Muscle layer of colon (tissue), 2 donors: ENCODE results near the gene EXOSC7.
A peak's percentile ranks its signal among the peaks of the same experiment; 100 is the strongest.

Experiments
- H3K27ac ChIP-seq: one replicate; pipeline ENCODE4 v1.7.0; 2013; ENCODE audit warnings: low read depth, mild to moderate bottlenecking, low read length, moderate library complexity
- H3K27me3 ChIP-seq, 2 donors: one replicate each; pipeline ENCODE4 v1.7.0; 2013; ENCODE audit warnings: low read length in 2 of 2, mild to moderate bottlenecking in 2 of 2; ENCODE audit not compliant: insufficient read depth in 2 of 2, control insufficient read depth in 1 of 2
- H3K36me3 ChIP-seq: one replicate; pipeline ENCODE4 v1.7.0; 2013; ENCODE audit warnings: mild to moderate bottlenecking, low read length; ENCODE audit not compliant: insufficient read depth
- H3K4me1 ChIP-seq: one replicate; pipeline ENCODE4 v1.7.0; 2013; ENCODE audit warnings: mild to moderate bottlenecking, low read length; ENCODE audit not compliant: insufficient read depth
- H3K4me3 ChIP-seq, 2 donors: one replicate each; pipeline ENCODE4 v1.7.0; 2013; ENCODE audit warnings: low read length in 2 of 2, low read depth in 1 of 2, mild to moderate bottlenecking in 1 of 2, moderate library complexity in 1 of 2
- H3K9ac ChIP-seq: one replicate; pipeline ENCODE4 v1.7.0; 2013; ENCODE audit warnings: low read length
- H3K9me3 ChIP-seq: one replicate; pipeline ENCODE4 v1.7.0; 2013; ENCODE audit warnings: mild to moderate bottlenecking, low read length
- donor health status: abdominal sarcoma.
- donor health status: Adenocarcinoma of cecum.

EXOSC7 gene

GRCh38 chr3:45011756-45012508 lies 35.9 kb downstream of the EXOSC7 start:
- Histone ChIP-seq H3K9me3 (no peaks in the 10 kb centered on the region), H3K9ac (peak overlapping the region; percentile 8), H3K36me3 (peaks cover 5% of the 10 kb centered on the region), H3K4me1 (peaks cover 49% of the 10 kb centered on the region), H3K27ac (peak overlapping the region; percentile 75), H3K27me3 (no peaks in the 10 kb centered on the region), H3K4me3 (no peak overlapping the region)

GRCh38 chr3:45012577-45012976 lies 36.5 kb downstream of the EXOSC7 start:
- Histone ChIP-seq H3K4me1 (peaks cover 49% of the 10 kb centered on the region), H3K36me3 (peaks cover 5% of the 10 kb centered on the region), H3K9ac (no peak overlapping the region), H3K9me3 (no peaks in the 10 kb centered on the region), H3K27ac (peak overlapping the region; percentile 75), H3K27me3 (no peaks in the 10 kb centered on the region), H3K4me3 (no peak overlapping the region)

- Histone ChIP-seq H3K9ac (no peak overlapping the region), H3K36me3 (no peaks in the 10 kb centered on the region), H3K4me1 (peaks cover 17% of the 10 kb centered on the region), H3K4me3 (no peak overlapping the region), H3K9me3 (no peaks in the 10 kb centered on the region), H3K27me3 (no peaks in the 10 kb centered on the region), H3K27ac (no peak overlapping the region)
These were observed 40.9 kb downstream of the EXOSC7 start for GRCh38 chr3:45016916-45017315.

GRCh38 chr3:45017821-45018220 lies 41.8 kb downstream of the EXOSC7 start:
- H3K4me3 ChIP-seq, result no peak overlapping the region

GRCh38 chr3:45020534-45020933 lies 44.5 kb downstream of the EXOSC7 start:
- Histone ChIP-seq H3K27me3 (no peaks in the 10 kb centered on the region), H3K9ac (no peak overlapping the region), H3K4me1 (peaks cover 14% of the 10 kb centered on the region), H3K36me3 (no peaks in the 10 kb centered on the region), H3K27ac (no peak overlapping the region), H3K4me3 (no peak overlapping the region), H3K9me3 (no peaks in the 10 kb centered on the region)

More at GRCh38 chr3:45017821-45018220, 41.8 kb downstream of the EXOSC7 start:
- Histone ChIP-seq H3K9ac (no peak overlapping the region), H3K36me3 (no peaks in the 10 kb centered on the region), H3K4me1 (peaks cover 8% of the 10 kb centered on the region), H3K27me3 (no peaks in the 10 kb centered on the region), H3K27ac (no peak overlapping the region), H3K9me3 (no peaks in the 10 kb centered on the region)

GRCh38 chr3:45021524-45022297 lies 45.7 kb downstream of the EXOSC7 start:
- peaks cover 26% of the 10 kb centered on the region for H3K4me1 ChIP-seq
- no peaks in the 10 kb centered on the region for H3K27me3 ChIP-seq
- no peak overlapping the region for H3K9ac ChIP-seq
- no peak overlapping the region for H3K4me3 ChIP-seq
- H3K9me3 ChIP-seq, result no peaks in the 10 kb centered on the region
- no peak overlapping the region for H3K27ac ChIP-seq
- H3K36me3 ChIP-seq, result no peaks in the 10 kb centered on the region

GRCh38 chr3:45023675-45024074 lies 47.6 kb downstream of the EXOSC7 start:
- Histone ChIP-seq H3K27ac (no peak overlapping the region), H3K4me1 (peaks cover 32% of the 10 kb centered on the region), H3K4me3 (no peak overlapping the region), H3K9me3 (no peaks in the 10 kb centered on the region), H3K27me3 (no peaks in the 10 kb centered on the region), H3K9ac (no peak overlapping the region), H3K36me3 (no peaks in the 10 kb centered on the region)

- Histone ChIP-seq H3K36me3 (no peaks in the 10 kb centered on the region), H3K27me3 (no peaks in the 10 kb centered on the region), H3K9ac (no peak overlapping the region), H3K9me3 (no peaks in the 10 kb centered on the region), H3K27ac (peak overlapping the region; percentile 68), H3K4me1 (peaks cover 38% of the 10 kb centered on the region), H3K4me3 (no peak overlapping the region)
These were observed 48.7 kb downstream of the EXOSC7 start for GRCh38 chr3:45024542-45025255.

GRCh38 chr3:45026038-45026437 lies 50.0 kb downstream of the EXOSC7 start, which contains the start of gene CLEC3B:
Gene CLEC3B, plus strand, starts transcription at chr3:45026303. Its CDS starts 60 bp downstream, at chr3:45026363.
- no peaks in the 10 kb centered on the region for H3K9me3 ChIP-seq
- H3K27ac ChIP-seq, result peak within 1 kb of the TSS; percentile 69
- no peak within 1 kb of the TSS for H3K9ac ChIP-seq
- peaks cover 41% of the 10 kb centered on the region for H3K4me1 ChIP-seq
- H3K27me3 ChIP-seq, result no peaks in the 10 kb centered on the region
- H3K4me3 ChIP-seq, result peak within 1 kb of the TSS in 1 of 2 donors; percentile 49
- peaks cover 4% of the 10 kb centered on the region for H3K36me3 ChIP-seq

- Histone ChIP-seq H3K4me1 (peaks cover 41% of the 10 kb centered on the region), H3K36me3 (peaks cover 9% of the 10 kb centered on the region)
These were observed 50.9 kb downstream of the EXOSC7 start for GRCh38 chr3:45026957-45027356.

GRCh38 chr3:45027441-45027840 lies 51.4 kb downstream of the EXOSC7 start:
- peaks cover 41% of the 10 kb centered on the region for H3K4me1 ChIP-seq
- peak overlapping the region; percentile 35 for H3K27ac ChIP-seq
- no peak overlapping the region for H3K9ac ChIP-seq
- no peak overlapping the region for H3K4me3 ChIP-seq
- H3K9me3 ChIP-seq, result no peaks in the 10 kb centered on the region
- H3K27me3 ChIP-seq, result no peaks in the 10 kb centered on the region
- H3K36me3 ChIP-seq, result peaks cover 9% of the 10 kb centered on the region

More at GRCh38 chr3:45026957-45027356, 50.9 kb downstream of the EXOSC7 start:
- H3K9me3 ChIP-seq, result no peaks in the 10 kb centered on the region
- no peaks in the 10 kb centered on the region for H3K27me3 ChIP-seq
- H3K4me3 ChIP-seq, result peak overlapping the region in 1 of 2 donors; percentile 49
- H3K9ac ChIP-seq, result no peak overlapping the region
- peak overlapping the region; percentile 35 for H3K27ac ChIP-seq
